AG09309 (cell line): ENCODE measurements around the gene SERPINA12.
"Not testable (repeated sequence)": the region's sequence is repeated elsewhere in the genome, so short reads cannot be mapped to it uniquely, and the experiment has no call there.

Experiments used
- DNase-seq: peaks from one replicate; pipeline ENCODE4 v3.0.0-alpha.2; 2010; ENCODE audit warnings: low read depth
- H3K4me3 ChIP-seq: 2 replicates; pipeline ENCODE4 v1.5.1; 2011; ENCODE audit warnings: mild to moderate bottlenecking, low read depth, low read length, moderate library complexity; ENCODE audit not compliant: control insufficient read depth
- TF ChIP-seq, protein P1 (sequence below): IDR thresholded peaks from 2 replicates; pipeline ENCODE4 v1.5.1; 2011; ENCODE audit warnings: mild to moderate bottlenecking, low read depth, low read length, inconsistent platforms; ENCODE audit not compliant: insufficient read depth, control insufficient read depth; ENCODE audit errors: missing control alignments

Gene SERPINA12

DNA sequence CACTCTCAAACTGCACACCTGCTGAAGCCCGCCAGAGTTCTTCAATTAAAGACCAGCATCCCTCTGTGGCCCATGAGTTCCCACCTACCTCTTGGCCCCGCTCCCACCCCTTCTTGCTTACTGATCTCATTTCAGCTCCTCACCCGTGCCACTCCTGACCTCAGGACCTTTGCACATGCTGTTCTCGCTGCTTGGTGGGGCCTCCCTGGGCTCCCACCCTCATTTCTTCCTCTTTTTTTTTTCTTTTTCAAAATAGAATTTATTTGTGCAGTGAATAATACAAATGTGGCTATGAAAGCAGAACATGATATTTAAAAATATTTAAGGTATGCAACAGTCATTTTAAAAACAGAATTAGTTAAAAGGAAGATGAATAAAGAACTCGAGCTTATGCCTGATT is 24.8 kb downstream of the SERPINA12 start:
- no peak for DNase-seq
- TF ChIP-seq, protein P1, sequence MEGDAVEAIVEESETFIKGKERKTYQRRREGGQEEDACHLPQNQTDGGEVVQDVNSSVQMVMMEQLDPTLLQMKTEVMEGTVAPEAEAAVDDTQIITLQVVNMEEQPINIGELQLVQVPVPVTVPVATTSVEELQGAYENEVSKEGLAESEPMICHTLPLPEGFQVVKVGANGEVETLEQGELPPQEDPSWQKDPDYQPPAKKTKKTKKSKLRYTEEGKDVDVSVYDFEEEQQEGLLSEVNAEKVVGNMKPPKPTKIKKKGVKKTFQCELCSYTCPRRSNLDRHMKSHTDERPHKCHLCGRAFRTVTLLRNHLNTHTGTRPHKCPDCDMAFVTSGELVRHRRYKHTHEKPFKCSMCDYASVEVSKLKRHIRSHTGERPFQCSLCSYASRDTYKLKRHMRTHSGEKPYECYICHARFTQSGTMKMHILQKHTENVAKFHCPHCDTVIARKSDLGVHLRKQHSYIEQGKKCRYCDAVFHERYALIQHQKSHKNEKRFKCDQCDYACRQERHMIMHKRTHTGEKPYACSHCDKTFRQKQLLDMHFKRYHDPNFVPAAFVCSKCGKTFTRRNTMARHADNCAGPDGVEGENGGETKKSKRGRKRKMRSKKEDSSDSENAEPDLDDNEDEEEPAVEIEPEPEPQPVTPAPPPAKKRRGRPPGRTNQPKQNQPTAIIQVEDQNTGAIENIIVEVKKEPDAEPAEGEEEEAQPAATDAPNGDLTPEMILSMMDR = no peak

DNA sequence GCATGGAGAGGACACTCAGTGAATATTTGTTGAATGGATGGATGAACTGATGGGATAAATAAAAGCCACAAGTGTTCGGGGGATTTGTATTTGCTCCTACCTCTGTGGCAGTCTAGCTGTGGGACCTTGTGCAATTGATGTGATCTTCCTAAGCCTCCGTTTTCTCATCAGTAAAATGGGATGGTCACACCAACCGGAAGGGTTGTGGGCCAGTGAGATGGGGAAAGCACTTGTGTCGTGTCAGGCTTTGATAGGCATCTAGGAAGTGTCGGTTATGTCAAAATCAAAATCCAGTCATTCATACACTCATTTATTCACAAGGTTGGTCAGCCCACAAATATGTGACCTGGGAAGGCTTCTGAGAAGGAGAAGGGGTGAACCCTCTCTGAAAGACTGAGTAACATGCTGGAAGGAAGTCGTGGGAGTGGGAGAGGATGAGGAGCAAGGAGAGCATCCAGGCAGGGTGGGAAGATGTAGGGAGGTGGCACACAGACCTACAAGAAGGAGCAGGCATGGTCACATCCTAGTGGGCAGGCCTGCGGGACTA is 25.5 kb downstream of the SERPINA12 start:
- DNase-seq = no peak
- TF ChIP-seq, protein P1 = no peak
- no peak overlapping the region for H3K4me3 ChIP-seq

More for the DNA sequence above, 24.8 kb downstream of the SERPINA12 start:
- no peak overlapping the region for H3K4me3 ChIP-seq

DNA sequence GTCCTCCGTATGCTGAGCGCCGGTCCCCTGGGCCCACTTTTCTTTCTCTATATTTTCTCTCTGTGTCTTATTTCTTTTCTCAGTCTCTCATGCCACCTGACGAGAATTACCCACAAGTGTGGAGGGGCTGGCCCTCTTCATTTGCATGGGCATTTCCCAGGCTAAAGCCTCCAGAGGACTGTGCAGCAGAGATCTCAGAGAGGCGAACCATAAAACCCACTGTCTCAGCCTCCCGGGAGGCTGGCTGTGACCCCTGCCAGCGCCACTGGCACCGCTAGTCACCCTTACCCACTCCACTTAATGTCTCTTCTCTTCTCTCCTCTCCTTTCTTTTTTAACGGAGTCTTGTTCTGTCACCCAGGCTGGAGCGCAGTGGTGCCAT is 26.2 kb downstream of the SERPINA12 start:
- no peak overlapping the region for H3K4me3 ChIP-seq
- DNase-seq = no peak
- TF ChIP-seq, protein P1 = no peak

DNA sequence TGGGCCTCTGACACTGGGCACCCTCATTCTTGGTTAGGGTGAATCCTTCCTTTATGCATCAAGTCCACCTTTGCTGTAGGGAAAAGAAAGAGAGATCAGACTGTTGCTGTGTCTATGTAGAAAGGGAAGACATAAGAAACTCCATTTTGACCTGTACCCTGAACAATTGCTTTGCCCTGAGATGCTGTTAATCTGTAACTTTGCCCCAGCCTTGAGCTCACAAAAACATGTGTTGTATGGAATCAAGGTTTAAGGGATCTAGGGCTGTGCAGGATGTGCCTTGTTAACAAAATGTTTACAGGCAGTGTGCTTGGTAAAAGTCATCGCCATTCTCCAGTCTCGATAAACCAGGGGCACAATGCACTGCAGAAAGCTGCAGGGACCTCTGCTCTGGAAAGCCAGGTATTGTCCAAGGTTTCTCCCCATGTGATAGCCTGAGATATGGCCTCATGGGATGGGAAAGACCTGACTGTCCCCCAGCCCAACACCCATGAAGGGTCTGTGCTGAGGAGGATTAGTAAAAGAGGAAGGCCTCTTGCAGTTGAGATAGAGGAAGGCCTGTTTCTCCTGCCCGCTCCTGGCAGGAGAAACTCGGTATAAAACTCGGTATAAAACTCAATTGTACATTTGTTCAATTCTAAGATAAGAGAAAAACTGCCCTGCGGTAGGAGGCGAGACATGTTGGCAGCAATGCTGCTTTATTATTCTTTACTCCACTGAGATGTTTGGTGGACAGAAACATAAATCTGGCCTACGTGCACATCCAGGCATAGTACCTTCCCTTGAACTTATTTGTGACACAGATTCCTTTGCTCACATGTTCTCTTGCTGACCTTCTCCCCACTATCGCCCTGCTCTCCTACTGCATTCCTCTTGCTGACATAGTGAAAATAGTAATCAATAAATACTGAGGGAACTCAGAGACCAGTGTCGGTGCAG is 26.9 kb downstream of the SERPINA12 start:
- H3K4me3 ChIP-seq, DNase-seq: not testable (repeated sequence)

DNA sequence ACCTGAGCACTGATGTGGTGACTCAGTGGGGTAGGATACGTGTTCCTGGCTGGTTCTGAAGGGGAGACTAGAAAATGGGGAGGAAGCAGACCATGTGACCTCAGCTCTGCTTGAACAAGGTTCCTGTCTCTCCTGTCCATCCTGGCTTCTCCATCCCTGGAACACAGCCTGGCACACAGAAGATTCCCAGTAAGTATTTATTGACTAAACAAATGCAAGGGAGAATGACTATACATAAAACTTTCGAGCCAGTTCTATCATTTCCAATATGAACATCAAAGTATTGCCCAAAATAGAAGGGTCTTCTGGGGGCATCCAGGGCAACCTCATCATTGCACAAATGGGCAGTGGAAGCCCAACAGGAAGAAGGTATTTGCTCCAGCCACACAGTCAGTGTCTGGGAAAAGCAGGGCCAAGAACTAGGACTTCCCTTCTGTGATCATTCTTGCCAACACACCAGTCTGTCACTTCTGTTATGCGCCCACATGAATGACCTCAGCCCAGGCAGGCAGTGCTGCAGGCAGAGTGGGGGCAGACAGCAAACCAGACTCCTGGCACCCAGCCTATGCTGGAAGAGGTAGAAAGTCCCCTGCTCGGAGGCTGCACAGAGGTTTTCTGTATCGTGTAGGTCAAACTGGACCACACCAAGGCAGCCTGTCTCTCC is 27.7 kb downstream of the SERPINA12 start:
- no peak for DNase-seq
- no peak overlapping the region for H3K4me3 ChIP-seq
- TF ChIP-seq, protein P1 = no peak

DNA sequence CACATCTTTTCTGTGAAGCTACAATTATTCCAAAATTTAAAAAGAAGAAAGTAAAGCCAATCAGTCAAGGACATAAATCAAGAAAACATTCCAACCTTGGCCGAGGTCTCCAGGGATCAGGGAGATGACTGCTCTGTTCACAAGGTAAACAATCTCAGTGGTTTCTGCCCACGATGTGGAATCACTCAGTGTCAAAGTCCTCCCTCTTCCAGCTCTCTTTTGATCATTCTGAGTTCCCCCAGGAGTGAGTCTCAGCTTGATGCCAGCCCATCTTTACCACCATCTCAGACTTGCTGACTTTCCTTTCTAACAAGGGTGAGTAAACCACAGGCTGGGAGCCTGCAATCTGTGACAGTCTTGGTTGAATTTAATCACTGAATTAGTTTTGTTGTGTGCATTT is 28.5 kb downstream of the SERPINA12 start:
- DNase-seq = no peak
- TF ChIP-seq, protein P1 = no peak
- no peak overlapping the region for H3K4me3 ChIP-seq

DNA sequence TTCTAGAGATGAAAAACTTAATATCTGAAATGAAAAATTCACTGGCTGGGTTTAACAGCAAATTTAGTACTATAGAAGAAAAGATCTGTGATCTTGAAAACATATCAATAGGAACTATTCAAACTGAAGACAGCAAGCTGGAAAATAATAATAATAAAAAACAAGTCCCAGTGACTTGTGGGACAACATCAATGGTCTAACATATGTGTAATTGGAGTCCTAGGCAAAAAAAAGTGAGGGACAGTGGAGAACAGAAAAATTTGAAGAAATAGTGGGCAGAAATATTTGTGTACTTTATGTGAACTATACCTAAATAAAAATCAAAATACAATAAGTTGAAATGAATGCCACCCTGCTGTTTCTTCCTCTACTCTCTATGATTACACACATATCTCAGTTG is 30.8 kb downstream of the SERPINA12 start:
- H3K4me3 ChIP-seq = no peak overlapping the region
- TF ChIP-seq, protein P1 = no peak
- DNase-seq = no peak
